Ovary (tissue), 9 donors: ENCODE measurements around the gene HSDL1. TPM values are rescaled to one million over a fixed set of nuclear protein-coding genes. Genes with fewer than 3 reads are reported as not detected.

Source experiments
- DNase-seq, 5 donors: peaks; one replicate each; pipeline ENCODE4 v3.0.0-alpha.2; 2019 to 2020
- H3K27ac ChIP-seq, 2 donors: fragments of 200-600 bp; one replicate each; pipeline versions ENCODE4 v1.5.1 to v1.8.0; 2019 to 2022
- H3K27me3 ChIP-seq: fragments of 200-600 bp; one replicate; pipeline ENCODE4 v1.8.0; 2022
- H3K36me3 ChIP-seq: fragments of 200-600 bp; sonication (generic); one replicate; pipeline ENCODE4 v1.5.1; 2019
- H3K4me1 ChIP-seq: one replicate; pipeline ENCODE4 v1.8.1; 2013; ENCODE audit warnings: mild to moderate bottlenecking, moderate library complexity; ENCODE audit not compliant: insufficient read depth
- H3K4me3 ChIP-seq: fragments of 200-600 bp; sonication (generic); one replicate; pipeline ENCODE4 v1.5.1; 2017
- H3K9me3 ChIP-seq, 2 donors: fragments of 200-600 bp in 1 of 2; sonication (generic) in 1 of 2; one replicate each; pipeline versions ENCODE4 v1.5.1 to v1.8.1; 2013 to 2019; ENCODE audit warnings: mild to moderate bottlenecking in 1 of 2, moderate library complexity in 1 of 2
- CTCF ChIP-seq, 3 donors: fragments of 450-650 bp in 2 of 3; fragments of 200-600 bp in 1 of 3; IDR thresholded peaks; one replicate each; pipeline versions ENCODE4 v1.5.1 to v1.8.0; 2016 to 2022; ENCODE audit warnings: antibody characterized with exemption in 3 of 3, mild to moderate bottlenecking in 1 of 3
- EP300 ChIP-seq: sonication (generic); formaldehyde crosslinking; IDR thresholded peaks from one replicate; pipeline ENCODE4 v1.6.1; 2017; ENCODE audit warnings: antibody characterized with exemption
- POLR2A ChIP-seq: fragments of 450-650 bp; IDR thresholded peaks from one replicate; pipeline ENCODE4 v1.6.1; 2017; ENCODE audit warnings: antibody characterized with exemption, mild to moderate bottlenecking, moderate library complexity
- WGBS, 3 donors: extraction: QIAGEN DNeasy Blood & Tissue Kit in 1 of 3; methylation state at CpG; one replicate each; pipeline versions ENCODE4 v1.1.5 to v1.1.7; 2013 to 2017; 5-methylcytosine and 5-hydroxymethylcytosine counted together
- intact Hi-C, 4 donors: fragments of 100-400 bp; cut with DNase I; formaldehyde crosslinking; loops; one replicate each; pipeline versions ENCODE4 v1.11.0 to v1.15.1; 2022 to 2023
- polyA plus RNA-seq, 2 donors: library from polyadenylated mRNA; stranded (reverse); fragments of 200-250 nt in 1 of 2; fragments of 350-450 nt in 1 of 2; fragmentation: Illumina TruSeq in 1 of 2; extraction: RNeasy Lipid Tissue Mini Kit (QIAGEN cat#74804) in 1 of 2; gene quantifications; one replicate each; pipeline ENCODE4 v1.2.3, GENCODE V29; 2013 to 2014
- total RNA-seq, 7 donors: library from RNA; depleted of rRNA in 2 of 7; stranded (reverse); fragments of >200 nt in 2 of 7; fragmentation: NEBNext Ultra II Directional in 3 of 7; extraction: Animal tissue kit (Norgen Biotek cat#: 25700) in 3 of 7; gene quantifications; one replicate each; pipeline versions ENCODE4 v1.1.0 to v1.2.4, GENCODE V29; 2016 to 2023
- donor health status: DM: no; HTN: no; CAD: no; lungs with moderate emphysema.
- donor health status: DM: no; HTN: no; CAD: no.
- donor health status: Bipolar disorder and iron deficiency.
- donor health status: DM: yes; HTN: yes; CAD: no.
- donor health status: DM: no; HTN: no; CAD: no.
- donor health status: DM: yes; HTN: yes; CAD: no.

HSDL1 gene
- total and polyA plus RNA-seq, 9 donors = 17.5 to 34.1 (median 27.2) TPM

- H3K4me3 ChIP-seq = no peak overlapping the region
- intact Hi-C loops = loop anchor here (5.0 to 10.0 kb wide), 3 partner anchors 93 to 103 kb away; partner anchors contain the start of gene TAF1C (in 2 of the 4)
- 81 to 89% (median 84%) methylated on average over 6 of the region's 6 CpGs for WGBS, 3 donors
- TF ChIP-seq POLR2A (no peak), EP300 (no peak), CTCF (IDR thresholded peaks at IDR 0.05) (no peak)
- H3K9me3 ChIP-seq = no peaks in the 10 kb centered on the region
- H3K4me1 ChIP-seq = no peaks in the 10 kb centered on the region
- DNase-seq = no peak
- no peaks in the 10 kb centered on the region for H3K36me3 ChIP-seq
- no peak overlapping the region for H3K27ac ChIP-seq
- no peaks in the 10 kb centered on the region for H3K27me3 ChIP-seq
Measured at GRCh38 chr16:84082110-84082509, 62.9 kb downstream of the HSDL1 start.

GRCh38 chr16:84081446-84081989 lies 63.5 kb downstream of the HSDL1 start:
- Histone ChIP-seq H3K36me3 (no peaks in the 10 kb centered on the region), H3K27ac (no peak overlapping the region), H3K4me1 (no peaks in the 10 kb centered on the region), H3K9me3 (no peaks in the 10 kb centered on the region), H3K27me3 (no peaks in the 10 kb centered on the region), H3K4me3 (no peak overlapping the region)
- intact Hi-C loops = loop anchor here (5.0 to 10.0 kb wide), 3 partner anchors 93 to 103 kb away; partner anchors contain the start of gene TAF1C (in 2 of the 4)
- TF ChIP-seq CTCF (IDR thresholded peaks at IDR 0.05) (no peak), EP300 (no peak), POLR2A (no peak)
- 63 to 78% (median 68%) methylated on average over 14 of the region's 14 CpGs for WGBS, 3 donors
- no peak for DNase-seq

- intact Hi-C loops = loop anchor here (5.0 to 10.0 kb wide), 3 partner anchors 94 to 104 kb away; partner anchors contain the start of gene TAF1C (in 2 of the 4)
- no peak for DNase-seq
- no peak overlapping the region for H3K27ac ChIP-seq
- H3K4me3 ChIP-seq = no peak overlapping the region
- TF ChIP-seq CTCF (IDR thresholded peaks at IDR 0.05) (no peak), EP300 (no peak), POLR2A (no peak)
- 78 to 81% (median 79%) methylated on average over 6 of the region's 6 CpGs for WGBS, 3 donors
- no peaks in the 10 kb centered on the region for H3K27me3 ChIP-seq
- H3K9me3 ChIP-seq = no peaks in the 10 kb centered on the region
- no peaks in the 10 kb centered on the region for H3K36me3 ChIP-seq
- no peaks in the 10 kb centered on the region for H3K4me1 ChIP-seq
Measured at GRCh38 chr16:84080813-84081212, 64.2 kb downstream of the HSDL1 start.

GRCh38 chr16:84080378-84080777 lies 64.6 kb downstream of the HSDL1 start:
- H3K36me3 ChIP-seq = no peaks in the 10 kb centered on the region
- intact Hi-C loops = loop anchor here (5.0 to 10.0 kb wide), 3 partner anchors 94 to 104 kb away; partner anchors contain the start of gene TAF1C (in 2 of the 4)

More at GRCh38 chr16:84080378-84080777, 64.6 kb downstream of the HSDL1 start:
- TF ChIP-seq POLR2A (no peak), CTCF (IDR thresholded peaks at IDR 0.05) (no peak), EP300 (no peak)
- no peak for DNase-seq
- no peaks in the 10 kb centered on the region for H3K9me3 ChIP-seq
- 76 to 79% (median 76%) methylated on average over 8 of the region's 8 CpGs for WGBS, 3 donors
- no peaks in the 10 kb centered on the region for H3K27me3 ChIP-seq
- H3K27ac ChIP-seq = no peak overlapping the region
- no peak overlapping the region for H3K4me3 ChIP-seq
- no peaks in the 10 kb centered on the region for H3K4me1 ChIP-seq
